CD4-positive, alpha-beta T cell treated with Interleukin-6 at 100 ng/mL for 8 hours (primary cell): ENCODE results near the gene UAP1L1.
A peak's percentile ranks its signal among the peaks of the same experiment; 100 is the strongest.
"Not testable (repeated sequence)": the region's sequence is repeated elsewhere in the genome, so short reads cannot be mapped to it uniquely, and the experiment has no call there.

Source experiments
- DNase-seq: peaks from one replicate; pipeline ENCODE4 v3.0.0-alpha.2; 2020; ENCODE audit warnings: mixed read lengths, low spot score

The UAP1L1 gene

DNA sequence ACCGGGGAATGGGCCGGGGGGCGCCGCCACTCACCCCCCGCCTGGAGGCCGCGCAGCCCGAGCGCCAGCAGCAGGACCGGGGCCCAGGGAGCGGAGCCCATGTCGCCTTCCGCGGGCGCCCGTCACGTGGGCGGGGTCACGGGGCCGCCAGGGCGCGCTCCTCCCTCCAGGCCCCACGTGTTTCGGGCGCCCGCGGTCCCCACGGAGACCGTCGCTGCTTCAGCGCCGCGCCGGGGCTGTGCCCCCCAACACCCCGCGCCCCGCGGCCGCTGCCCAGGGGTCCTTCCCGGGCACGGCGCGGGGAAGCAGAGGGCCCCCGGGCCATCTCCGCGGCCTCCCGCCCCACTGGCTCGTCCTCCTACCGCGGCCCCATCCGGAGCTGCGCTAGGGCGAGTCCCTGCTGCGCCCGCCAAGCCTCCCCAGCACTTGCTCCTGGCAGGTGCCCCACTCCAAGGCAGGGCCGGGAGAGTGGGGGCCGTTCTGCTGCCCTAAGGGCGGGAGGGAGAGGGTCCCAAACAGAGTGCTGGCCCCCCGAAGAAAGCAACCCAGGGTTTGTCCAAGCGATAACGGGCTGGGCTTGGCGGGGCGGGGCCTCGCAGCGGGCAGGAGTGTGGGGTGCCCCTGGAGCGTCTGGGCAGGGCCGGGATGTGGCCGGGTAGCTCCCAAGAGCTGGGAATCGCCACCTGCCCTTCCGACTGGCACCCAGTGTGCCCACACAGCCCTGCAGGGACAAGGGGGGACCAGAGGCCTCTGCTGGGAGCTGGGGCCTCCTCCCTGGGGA, 37.5 kb downstream of the UAP1L1 start, which contains the start of gene DPP7:
TSS of gene DPP7 (minus strand) at position 121 of the 781 bp plus-strand sequence. CDS start at position 101, 20 bp downstream.
- DNase-seq = peak; percentile 74

DNA sequence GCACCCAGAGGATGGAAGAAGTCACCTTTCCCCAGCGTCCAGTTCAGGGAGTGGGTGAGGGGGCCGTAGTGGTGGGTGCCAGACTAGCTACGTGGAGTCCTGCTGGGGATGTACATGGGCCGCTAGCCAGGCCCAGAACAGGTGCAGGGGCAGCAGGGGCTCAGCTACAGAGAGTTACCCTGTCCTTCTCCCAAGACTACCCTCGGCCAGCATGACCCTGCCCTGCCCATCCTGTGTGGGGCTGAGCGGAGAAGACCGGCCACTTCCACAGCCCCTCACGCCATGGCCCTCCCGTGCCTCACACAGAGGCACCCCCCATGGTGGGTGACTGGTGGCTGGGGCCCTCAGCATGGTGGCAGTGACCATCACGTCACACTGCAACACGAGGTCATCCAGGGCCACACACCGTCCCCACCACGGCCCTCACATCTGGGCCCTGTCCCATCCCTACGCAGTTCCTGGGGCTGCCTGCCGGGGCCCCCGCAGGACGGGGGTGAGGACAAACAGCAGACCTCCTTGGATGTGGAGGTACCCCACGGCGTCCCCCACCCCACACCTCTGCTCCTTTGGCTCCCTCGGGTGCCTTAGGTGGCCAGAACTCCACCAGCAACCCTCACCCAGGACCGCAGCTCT, 38.2 kb downstream of the UAP1L1 start:
- no peak for DNase-seq

DNA sequence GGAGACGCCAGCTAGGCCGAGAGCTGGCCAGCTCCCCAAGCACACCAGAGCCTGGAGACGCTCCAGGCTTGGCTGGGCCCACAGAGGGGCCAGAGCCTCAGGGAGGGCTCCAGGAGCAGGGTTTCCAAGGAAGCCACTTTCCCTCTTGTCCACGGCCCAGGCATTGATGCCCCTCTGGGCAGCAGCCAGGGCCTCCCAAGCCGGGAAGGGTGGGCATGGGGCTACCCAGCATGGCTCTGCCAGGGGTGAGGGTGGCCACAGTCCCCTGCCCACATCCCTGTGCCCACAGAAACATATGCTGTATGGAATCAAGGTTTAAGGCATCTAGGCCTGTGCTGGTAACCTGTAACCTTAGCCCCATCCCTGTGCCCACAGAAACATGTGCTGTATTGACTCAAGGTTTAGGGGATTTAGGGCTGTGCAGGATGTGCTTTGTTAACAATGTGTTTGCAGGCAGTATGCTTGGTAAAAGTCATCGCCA, 38.8 kb downstream of the UAP1L1 start:
- no peak for DNase-seq

GRCh38 chr9:137116728-137117127, 39.4 kb downstream of the UAP1L1 start:
- DNase-seq = no peak

DNA sequence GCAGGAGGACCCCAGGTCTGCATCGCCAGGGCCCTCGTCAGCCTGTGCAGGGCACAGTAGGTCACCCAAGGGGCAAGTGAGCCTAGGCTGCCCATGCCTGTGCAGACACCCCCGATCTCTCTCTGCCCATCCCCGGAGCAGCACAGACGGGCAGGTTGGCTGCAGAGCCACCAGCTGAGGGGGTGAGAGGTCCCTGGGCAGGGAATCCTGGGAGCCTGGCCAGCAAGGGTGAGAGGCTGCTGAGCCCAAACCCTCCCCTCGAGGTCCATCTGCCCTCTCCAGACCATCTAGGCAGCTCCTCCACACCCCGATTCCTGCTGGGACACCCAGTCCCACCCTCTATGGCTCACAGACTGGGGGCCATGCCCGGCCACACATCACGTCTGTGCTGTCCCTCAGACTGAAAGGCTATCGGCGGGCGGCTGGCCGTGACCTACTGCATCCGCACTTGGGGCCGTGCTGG, 40.0 kb downstream of the UAP1L1 start:
- no peak for DNase-seq

DNA sequence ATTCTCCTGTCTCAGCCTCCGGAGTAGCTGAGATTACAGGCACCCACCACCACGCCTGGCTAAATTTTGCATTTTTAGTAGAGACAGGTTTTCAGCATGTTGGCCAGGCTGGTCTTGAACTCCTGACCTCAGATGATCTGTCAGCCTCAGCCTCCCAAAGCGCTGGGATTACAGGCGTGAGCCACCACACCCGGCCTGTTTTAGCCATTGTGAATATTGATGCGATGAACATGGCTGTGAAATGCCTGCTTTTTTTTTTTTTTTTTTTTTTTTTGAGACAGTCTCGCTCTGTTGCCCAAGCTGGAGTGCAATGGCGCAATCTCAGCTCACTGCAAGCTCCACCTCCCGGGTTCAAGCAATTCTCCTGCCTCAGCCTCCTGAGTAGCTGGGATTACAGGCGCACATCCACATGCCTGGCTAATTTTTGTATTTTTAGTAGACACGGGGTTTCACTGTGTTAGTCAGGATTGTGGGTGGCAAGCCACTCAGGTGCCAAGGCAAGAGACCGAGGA, 40.8 kb downstream of the UAP1L1 start:
- not testable (repeated sequence) for DNase-seq

DNA sequence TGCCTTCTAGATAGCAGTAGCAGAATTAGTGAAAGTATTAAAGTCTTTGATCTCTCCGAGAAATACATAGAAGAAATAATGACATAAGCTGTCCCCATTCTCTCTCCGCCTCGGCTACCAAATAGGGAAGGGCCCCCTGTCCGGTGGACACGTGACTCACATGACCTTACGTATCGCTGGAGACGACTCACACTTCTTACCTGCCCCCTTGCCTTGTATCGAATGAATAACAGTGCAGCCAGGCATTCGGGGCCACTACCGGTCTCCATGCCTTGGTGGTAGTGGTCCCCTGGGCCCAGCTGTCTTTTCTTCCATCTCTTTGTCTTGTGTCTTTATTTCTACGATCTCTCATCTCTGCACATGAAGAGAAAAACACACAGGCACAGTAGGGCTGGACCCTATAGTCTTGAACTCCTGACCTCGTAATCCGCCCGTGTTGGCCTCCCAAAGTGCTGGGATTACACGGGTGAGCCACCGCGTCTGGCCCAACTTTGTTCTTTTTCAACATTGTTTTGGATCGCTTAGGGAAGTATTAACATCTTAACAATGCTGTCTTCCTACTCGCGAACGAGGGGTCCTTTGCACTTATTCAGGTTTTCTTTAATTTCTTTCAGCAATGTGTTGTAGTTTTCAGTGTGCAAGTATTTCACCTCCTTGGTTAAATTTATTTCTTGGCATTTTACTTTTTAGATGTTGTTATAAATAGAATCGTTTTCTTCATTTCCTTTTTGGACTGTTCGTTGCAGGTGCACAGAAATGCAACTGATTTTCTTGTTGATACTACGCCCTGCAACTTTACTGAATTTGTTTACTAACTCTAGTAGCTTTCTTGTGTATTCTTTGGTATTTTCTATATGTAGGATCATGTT, 44.8 kb downstream of the UAP1L1 start:
- DNase-seq = not testable (repeated sequence)

DNA sequence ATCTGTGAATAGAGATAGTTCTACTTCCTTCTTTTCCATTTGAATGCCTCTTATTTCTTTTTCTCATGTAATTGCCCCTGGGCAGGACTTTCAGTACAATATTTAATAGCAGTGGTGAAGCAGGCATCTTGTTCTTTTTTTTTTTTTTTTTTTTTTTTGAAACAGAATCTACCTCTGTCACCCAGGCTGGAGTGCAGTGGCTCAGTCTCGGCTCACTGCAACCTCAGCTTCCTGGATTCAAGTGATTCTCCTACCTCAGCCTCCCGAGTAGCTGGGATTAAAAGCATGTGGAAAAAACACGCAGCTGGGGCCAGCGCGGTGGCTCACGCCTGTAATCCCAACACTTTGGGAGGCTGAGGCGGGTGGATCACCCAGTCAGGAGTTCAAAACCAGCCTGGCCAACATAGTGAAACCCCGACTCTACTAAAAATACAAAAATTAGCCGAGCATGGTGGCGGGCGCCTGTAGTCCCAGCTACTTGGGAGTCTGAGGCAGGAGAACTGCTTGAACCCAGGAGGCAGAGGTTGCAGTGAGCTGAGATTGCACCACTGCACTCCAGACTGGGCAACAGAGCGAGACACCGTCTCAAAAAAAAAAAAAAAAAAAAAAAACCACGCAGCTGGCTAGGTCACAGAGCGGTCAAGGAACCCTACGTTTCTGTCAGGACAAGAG, 45.6 kb downstream of the UAP1L1 start:
- DNase-seq = not testable (repeated sequence)

DNA sequence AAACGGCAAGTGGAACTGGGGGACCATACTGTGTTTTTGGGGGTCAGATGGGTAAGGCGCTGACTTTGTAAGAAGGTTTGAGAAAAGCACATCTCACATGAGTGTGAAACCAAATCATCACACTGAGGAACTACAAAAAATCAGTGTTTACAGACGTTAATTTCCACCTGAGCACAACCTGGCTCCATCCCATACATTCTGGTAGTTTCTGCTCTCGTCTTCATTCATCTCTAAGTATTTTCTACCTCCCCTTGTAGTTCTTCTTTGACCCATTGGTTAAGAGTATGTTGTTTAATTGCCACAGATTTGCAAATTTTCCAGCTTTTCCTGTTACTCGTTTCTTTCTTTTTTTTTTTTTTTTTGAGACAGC, 46.1 kb downstream of the UAP1L1 start:
- no peak for DNase-seq

- DNase-seq = not testable (repeated sequence)
These were observed 46.7 kb downstream of the UAP1L1 start for GRCh38 chr9:137123952-137124462.

- no peak for DNase-seq
These were observed 49.5 kb downstream of the UAP1L1 start for GRCh38 chr9:137126786-137127185.

DNA sequence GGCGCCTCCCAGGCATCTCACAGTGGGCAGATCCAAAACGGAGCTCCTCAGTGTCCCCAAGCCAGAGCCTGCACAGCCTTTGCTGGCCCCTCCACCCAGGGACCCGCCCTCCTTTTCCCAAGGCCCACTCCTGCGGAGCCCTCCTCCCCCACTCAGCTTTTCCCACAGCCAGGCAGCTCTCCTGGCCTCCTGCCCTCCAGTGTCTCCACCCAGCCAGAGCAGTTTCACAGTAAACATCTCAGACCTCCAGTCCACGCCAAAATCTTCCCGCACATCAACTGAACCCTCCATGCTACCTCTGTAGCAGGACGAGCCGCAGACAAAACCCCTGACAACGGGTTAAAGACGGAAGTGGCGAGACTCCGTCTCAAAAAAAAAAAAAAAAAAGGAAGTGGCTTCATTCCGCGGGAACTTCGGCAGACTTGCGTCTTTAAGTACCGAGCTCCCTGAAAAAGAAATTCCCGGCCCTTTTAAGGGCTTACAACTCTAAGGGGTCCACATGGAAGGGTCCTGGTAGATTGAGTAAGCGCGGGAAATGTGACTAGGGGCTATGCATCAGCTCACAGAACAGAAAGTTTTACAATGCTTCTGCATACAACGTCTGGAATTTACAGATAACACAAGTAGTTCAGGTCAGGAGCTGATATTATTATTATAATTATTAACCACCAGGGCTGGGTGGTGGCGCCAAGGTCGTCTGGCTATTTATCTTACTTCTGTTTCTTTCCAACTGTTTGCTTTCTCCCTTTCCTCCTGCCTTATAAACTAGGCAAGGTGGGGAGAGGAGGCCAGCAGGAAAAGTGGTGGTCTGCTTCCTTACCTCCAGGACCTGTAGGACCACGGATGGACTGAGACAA, 50.2 kb downstream of the UAP1L1 start:
- peak; percentile 42 for DNase-seq

- DNase-seq = no peak
These were observed 51.0 kb downstream of the UAP1L1 start for GRCh38 chr9:137128158-137128861.

DNA sequence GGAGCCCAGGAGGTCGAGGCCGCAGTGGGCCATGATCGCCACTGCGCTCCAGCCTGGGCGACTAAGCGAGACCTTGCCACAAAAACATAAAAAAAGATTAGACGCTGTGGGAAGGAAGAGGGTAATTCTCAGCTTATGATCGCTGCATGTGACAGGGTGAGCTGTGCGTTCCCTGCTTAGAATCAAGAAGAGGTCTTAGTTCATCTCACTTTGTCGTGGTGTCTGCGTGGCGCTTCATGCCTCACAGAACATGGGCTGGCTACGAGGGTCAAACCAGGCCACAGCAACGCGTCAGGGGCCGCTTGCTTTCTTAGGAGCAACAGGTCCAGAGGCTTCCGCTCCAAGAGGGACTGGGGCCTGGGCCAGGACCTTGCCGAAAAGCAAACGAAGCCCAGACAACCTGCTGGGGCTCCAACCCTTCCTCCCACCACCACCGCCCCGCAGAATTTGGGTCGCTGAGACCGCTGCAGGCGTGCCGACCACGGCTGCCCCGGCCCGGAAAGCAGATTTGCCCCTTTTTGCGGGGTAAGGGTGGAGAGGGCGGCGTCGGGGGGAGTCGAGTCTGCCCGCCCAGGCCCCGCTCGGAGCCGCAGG, 51.6 kb downstream of the UAP1L1 start:
- DNase-seq = no peak

DNA sequence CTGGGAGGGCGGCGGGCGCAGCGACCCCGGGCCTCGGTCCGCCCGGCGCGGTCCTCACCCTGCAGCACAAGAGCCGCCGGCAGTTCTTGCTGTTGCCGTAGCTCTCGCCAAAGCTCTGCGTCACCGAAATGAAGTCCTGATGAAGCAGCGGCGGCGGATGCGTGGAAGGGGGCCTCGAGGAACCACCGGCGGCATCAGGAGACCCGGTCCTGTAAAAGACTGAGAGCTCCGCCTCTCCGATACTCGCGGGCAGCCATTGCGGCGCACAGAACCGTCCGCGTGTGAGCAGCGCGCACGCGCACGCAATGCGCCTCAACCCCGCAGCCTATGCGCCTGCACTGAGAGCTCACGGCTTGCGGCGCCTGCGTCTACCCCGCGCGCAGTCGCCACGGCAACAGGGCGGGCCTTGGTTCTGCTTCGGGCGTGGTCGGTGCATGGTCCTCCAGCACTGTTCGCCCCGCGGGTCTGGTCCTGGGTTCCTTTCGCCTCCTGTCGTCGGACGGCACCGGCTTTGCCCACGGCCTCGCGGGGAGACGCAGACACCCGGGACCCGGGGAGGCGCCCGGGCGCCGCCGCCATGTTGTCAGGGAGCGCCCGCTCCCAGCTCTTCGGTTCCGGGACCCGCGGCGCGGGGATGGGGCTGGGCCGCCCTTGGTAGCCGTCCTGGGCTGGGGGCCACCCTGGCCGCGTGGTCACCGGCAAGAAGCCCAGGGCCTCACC, 52.3 kb downstream of the UAP1L1 start:
- peak; percentile 91 for DNase-seq

DNA sequence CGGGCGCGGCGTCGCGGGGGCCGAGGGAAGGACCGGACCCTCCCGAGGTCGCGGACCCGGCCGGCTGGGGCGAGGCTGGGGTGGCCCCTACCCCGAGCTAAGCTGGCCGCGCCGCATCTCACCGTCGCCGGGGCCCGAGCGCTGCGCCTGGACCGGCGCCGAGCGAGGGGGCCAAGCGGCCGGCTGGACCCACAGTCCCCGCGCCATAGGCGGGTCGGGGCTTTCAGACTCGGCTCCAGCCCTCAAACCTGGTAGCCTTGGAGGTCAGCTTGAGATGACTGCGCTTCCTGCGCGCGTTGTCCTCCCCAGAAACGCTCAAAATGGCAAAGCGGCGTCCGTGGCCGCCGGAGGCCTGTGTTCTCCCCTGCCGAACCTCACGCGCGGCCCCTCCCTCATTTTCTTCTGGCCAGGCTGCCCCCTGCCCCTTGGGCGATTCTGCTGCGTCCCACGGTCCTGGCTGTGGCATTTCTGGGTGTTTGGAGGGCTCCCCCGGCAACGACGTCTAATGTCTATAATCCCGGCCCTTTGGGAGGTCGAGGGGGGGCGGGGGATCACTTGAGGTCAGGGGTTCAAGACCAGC, 52.9 kb downstream of the UAP1L1 start:
- no peak for DNase-seq
